HG02840 (cell line): ENCODE results near the gene SVBP.
"Not testable (repeated sequence)": the region's sequence is repeated elsewhere in the genome, so short reads cannot be mapped to it uniquely, and the experiment has no call there.

Experiments
- ATAC-seq: cut with Tn5 transposase; IDR thresholded peaks from one replicate; pipeline ENCODE4 v1.9.1; 2021; ENCODE audit warnings: mild to moderate bottlenecking, moderate library complexity, moderate number of reproducible peaks; ENCODE audit not compliant: unreplicated experiment, low FRiP score

Gene SVBP

GRCh38 chr1:42841440-42842147, 24.4 kb upstream of the SVBP start:
- no peak for ATAC-seq

GRCh38 chr1:42841010-42841409, 23.8 kb upstream of the SVBP start:
- no peak for ATAC-seq

- ATAC-seq = no peak
Measured at GRCh38 chr1:42838482-42839190, 21.4 kb upstream of the SVBP start.

GRCh38 chr1:42837709-42838108, 20.5 kb upstream of the SVBP start:
- ATAC-seq = no peak

- ATAC-seq = no peak
Measured at GRCh38 chr1:42835422-42835821, 18.2 kb upstream of the SVBP start.

GRCh38 chr1:42834803-42835202, 17.6 kb upstream of the SVBP start:
- no peak for ATAC-seq

GRCh38 chr1:42833981-42834380, 16.8 kb upstream of the SVBP start:
- ATAC-seq = no peak

GRCh38 chr1:42832641-42833240, 15.5 kb upstream of the SVBP start:
- ATAC-seq = no peak

GRCh38 chr1:42831273-42831672, 14.1 kb upstream of the SVBP start:
- no peak for ATAC-seq

GRCh38 chr1:42830631-42831030, 13.4 kb upstream of the SVBP start:
- ATAC-seq = no peak

GRCh38 chr1:42825036-42825851, 8.0 kb upstream of the SVBP start:
- ATAC-seq = no peak

- no peak for ATAC-seq
Measured at GRCh38 chr1:42824481-42825035, 7.4 kb upstream of the SVBP start.

GRCh38 chr1:42822800-42823392, 5.7 kb upstream of the SVBP start:
- no peak for ATAC-seq

GRCh38 chr1:42821690-42822089, 4.5 kb upstream of the SVBP start:
- ATAC-seq = no peak

- no peak for ATAC-seq
Measured at GRCh38 chr1:42820813-42821212, 3.6 kb upstream of the SVBP start.

GRCh38 chr1:42817976-42818375, 779 bp upstream of the SVBP start:
- no peak for ATAC-seq

- ATAC-seq = no peak
Measured at GRCh38 chr1:42817440-42817767, 207 bp upstream of the SVBP start.

GRCh38 chr1:42815941-42816584, 1.1 kb downstream of the SVBP start:
- no peak for ATAC-seq

- ATAC-seq = not testable (repeated sequence)
Measured at GRCh38 chr1:42814815-42815214, 2.4 kb downstream of the SVBP start.
